Endothelial cell (in vitro differentiated cells): Measurements from ENCODE around the gene ZFHX2. TPM values are rescaled to one million over a fixed set of nuclear protein-coding genes. Genes with fewer than 3 reads are reported as not detected.

Source experiments
- DNase-seq: peaks from one replicate; pipeline ENCODE4 v3.0.0; 2021; ENCODE audit warnings: low spot score
- H3K27ac Mint-ChIP-seq: one replicate; pipeline ENCODE4 v1.8.0; 2021; ENCODE audit warnings: mixed read lengths, inconsistent platforms; ENCODE audit not compliant: unreplicated experiment
- H3K27me3 Mint-ChIP-seq: one replicate; pipeline ENCODE4 v1.8.0; 2021; ENCODE audit warnings: mild to moderate bottlenecking, moderate library complexity, mixed read lengths, inconsistent platforms; ENCODE audit not compliant: unreplicated experiment
- H3K36me3 Mint-ChIP-seq: one replicate; pipeline ENCODE4 v1.8.0; 2021; ENCODE audit warnings: mild to moderate bottlenecking, low read depth, mixed read lengths, inconsistent platforms; ENCODE audit not compliant: unreplicated experiment
- H3K4me1 Mint-ChIP-seq: one replicate; pipeline ENCODE4 v1.8.0; 2021; ENCODE audit warnings: mild to moderate bottlenecking, mixed read lengths, inconsistent platforms; ENCODE audit not compliant: unreplicated experiment
- H3K4me3 Mint-ChIP-seq: one replicate; pipeline ENCODE4 v1.8.0; 2021; ENCODE audit warnings: mild to moderate bottlenecking, mixed read lengths, inconsistent platforms; ENCODE audit not compliant: unreplicated experiment
- H3K9me3 Mint-ChIP-seq: one replicate; pipeline ENCODE4 v1.8.0; 2021; ENCODE audit warnings: mixed read lengths, inconsistent platforms; ENCODE audit not compliant: unreplicated experiment
- CTCF ChIP-seq: fragments of 200-600 bp; sonication (generic); IDR thresholded peaks from one replicate; pipeline ENCODE4 v1.5.0; 2021; ENCODE audit warnings: antibody characterized with exemption; ENCODE audit not compliant: unreplicated experiment
- total RNA-seq: library from RNA; stranded (reverse); fragmentation: NEBNext Ultra II Directional; extraction: Animal tissue kit (Norgen Biotek cat#: 25700); gene quantifications from one replicate; pipeline ENCODE4 v1.2.1, GENCODE V29; 2021; ENCODE audit not compliant: unreplicated experiment

Gene ZFHX2
- total RNA-seq, 1 donor from 2014 or later: 12.7 TPM

GRCh38 chr14:23571701-23572523, 20.3 kb upstream of the ZFHX2 start:
- Mint-ChIP-seq H3K9me3 (no peaks in the 10 kb centered on the region), H3K4me1 (peaks cover 47% of the 10 kb centered on the region), H3K4me3 (no peak overlapping the region), H3K27me3 (peaks cover 30% of the 10 kb centered on the region), H3K27ac (peak overlapping the region; percentile 16), H3K36me3 (peaks cover 4% of the 10 kb centered on the region)
- DNase-seq: no peak
- TF ChIP-seq CTCF: no peak

- Mint-ChIP-seq H3K27me3 (peaks cover 28% of the 10 kb centered on the region), H3K4me3 (no peak overlapping the region), H3K27ac (no peak overlapping the region), H3K9me3 (no peaks in the 10 kb centered on the region), H3K36me3 (peaks cover 4% of the 10 kb centered on the region), H3K4me1 (peaks cover 49% of the 10 kb centered on the region)
- TF ChIP-seq CTCF: no peak
- DNase-seq: no peak
These were observed 19.4 kb upstream of the ZFHX2 start for GRCh38 chr14:23570806-23571483.

- no peak overlapping the region for H3K27ac Mint-ChIP-seq
- H3K4me3 Mint-ChIP-seq: peak overlapping the region; percentile 42
- DNase-seq: no peak
These were observed 18.0 kb upstream of the ZFHX2 start for GRCh38 chr14:23569443-23570151.

GRCh38 chr14:23568600-23569331, 17.2 kb upstream of the ZFHX2 start:
- Mint-ChIP-seq H3K9me3 (no peaks in the 10 kb centered on the region), H3K27ac (peak overlapping the region; percentile 31), H3K36me3 (peaks cover 15% of the 10 kb centered on the region), H3K4me1 (peaks cover 48% of the 10 kb centered on the region), H3K4me3 (peak overlapping the region; percentile 74), H3K27me3 (peaks cover 23% of the 10 kb centered on the region)
- peak; percentile 43 for TF ChIP-seq CTCF
- peak; percentile 69 for DNase-seq

More at GRCh38 chr14:23569443-23570151, 18.0 kb upstream of the ZFHX2 start:
- H3K4me1 Mint-ChIP-seq: peaks cover 49% of the 10 kb centered on the region
- no peaks in the 10 kb centered on the region for H3K9me3 Mint-ChIP-seq
- peaks cover 10% of the 10 kb centered on the region for H3K36me3 Mint-ChIP-seq
- TF ChIP-seq CTCF: no peak
- peaks cover 23% of the 10 kb centered on the region for H3K27me3 Mint-ChIP-seq
